Vagina (tissue), 2 donors: ENCODE data around the gene LSM6.

Source experiments
- POLR2AphosphoS5 ChIP-seq, 2 donors: sonication (generic); formaldehyde crosslinking; IDR thresholded peaks; one replicate each; pipeline ENCODE4 v1.9.0; 2017; ENCODE audit warnings: antibody characterized with exemption in 2 of 2, mild to moderate bottlenecking in 2 of 2, low read depth in 1 of 2; ENCODE audit not compliant: insufficient read depth in 1 of 2
- TF ChIP-seq, protein P1 (sequence below), 3 experiments: fragments of 450-650 bp in 2 of 3; fragments of 200-600 bp in 1 of 3; sonication (generic) in 1 of 3; IDR thresholded peaks; one replicate each; pipeline ENCODE4 v1.5.1; 2017 to 2019; ENCODE audit warnings: antibody characterized with exemption in 3 of 3, mild to moderate bottlenecking in 2 of 3, moderate library complexity in 2 of 3

DNA sequence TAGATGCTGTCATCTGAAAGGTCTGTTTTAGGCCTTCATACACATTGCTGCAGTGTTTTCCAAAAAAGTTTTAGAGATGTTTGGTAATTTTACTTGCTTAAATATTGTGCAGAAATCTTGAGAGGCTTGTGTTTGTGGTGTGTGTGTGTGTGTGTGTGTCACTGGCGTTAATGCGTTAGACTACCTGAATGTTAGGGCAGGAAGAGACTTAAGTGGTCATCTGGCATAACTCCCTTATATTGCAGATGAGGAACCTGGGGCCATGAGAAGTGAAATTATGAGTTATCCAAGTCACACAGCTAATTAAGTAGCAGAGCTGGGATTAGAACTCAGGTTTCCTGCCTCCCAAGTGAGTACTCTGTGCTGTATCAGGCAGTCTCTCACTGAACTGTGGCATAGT is 1.4 kb downstream of the LSM6 start:
- TF ChIP-seq, protein P1, sequence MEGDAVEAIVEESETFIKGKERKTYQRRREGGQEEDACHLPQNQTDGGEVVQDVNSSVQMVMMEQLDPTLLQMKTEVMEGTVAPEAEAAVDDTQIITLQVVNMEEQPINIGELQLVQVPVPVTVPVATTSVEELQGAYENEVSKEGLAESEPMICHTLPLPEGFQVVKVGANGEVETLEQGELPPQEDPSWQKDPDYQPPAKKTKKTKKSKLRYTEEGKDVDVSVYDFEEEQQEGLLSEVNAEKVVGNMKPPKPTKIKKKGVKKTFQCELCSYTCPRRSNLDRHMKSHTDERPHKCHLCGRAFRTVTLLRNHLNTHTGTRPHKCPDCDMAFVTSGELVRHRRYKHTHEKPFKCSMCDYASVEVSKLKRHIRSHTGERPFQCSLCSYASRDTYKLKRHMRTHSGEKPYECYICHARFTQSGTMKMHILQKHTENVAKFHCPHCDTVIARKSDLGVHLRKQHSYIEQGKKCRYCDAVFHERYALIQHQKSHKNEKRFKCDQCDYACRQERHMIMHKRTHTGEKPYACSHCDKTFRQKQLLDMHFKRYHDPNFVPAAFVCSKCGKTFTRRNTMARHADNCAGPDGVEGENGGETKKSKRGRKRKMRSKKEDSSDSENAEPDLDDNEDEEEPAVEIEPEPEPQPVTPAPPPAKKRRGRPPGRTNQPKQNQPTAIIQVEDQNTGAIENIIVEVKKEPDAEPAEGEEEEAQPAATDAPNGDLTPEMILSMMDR (IDR thresholded peaks at IDR 0.05) = no peak
- no peak for TF ChIP-seq POLR2AphosphoS5 (IDR thresholded peaks at IDR 0.05; ENCODE audit: insufficient read depth in 1 of 2, low read depth in 1 of 2)
